Measurements from ENCODE around the gene OIP5.
"Not testable (repeated sequence)": the region's sequence is repeated elsewhere in the genome, so short reads cannot be mapped to it uniquely, and the experiment has no call there.

OIP5 gene

GRCh38 chr15:41301139-41301538, 31.3 kb downstream of the OIP5 start:
- DNase-seq = not testable (repeated sequence)

- DNase-seq = no peak
Measured at GRCh38 chr15:41292521-41292920, 39.9 kb downstream of the OIP5 start.

GRCh38 chr15:41291065-41291631, 41.2 kb downstream of the OIP5 start:
- DNase-seq = no peak

GRCh38 chr15:41289953-41290352, 42.4 kb downstream of the OIP5 start:
- no peak for DNase-seq

- no peak for DNase-seq
Measured at GRCh38 chr15:41288464-41288863, 43.9 kb downstream of the OIP5 start.

- DNase-seq = no peak
Measured at GRCh38 chr15:41286665-41287333, 45.6 kb downstream of the OIP5 start.

GRCh38 chr15:41285285-41285684, 47.1 kb downstream of the OIP5 start:
- DNase-seq = no peak

GRCh38 chr15:41284427-41285177, 47.8 kb downstream of the OIP5 start:
- no peak for DNase-seq

- peak; percentile 86 for DNase-seq
Measured at GRCh38 chr15:41283653-41284426, 48.6 kb downstream of the OIP5 start.

- not testable (repeated sequence) for DNase-seq
Measured at GRCh38 chr15:41282980-41283652, 49.3 kb downstream of the OIP5 start.

GRCh38 chr15:41282436-41282835, 50.0 kb downstream of the OIP5 start:
- not testable (repeated sequence) for DNase-seq

- DNase-seq = no peak
Measured at GRCh38 chr15:41281236-41281635, 51.2 kb downstream of the OIP5 start.

GRCh38 chr15:41279535-41280283, 52.7 kb downstream of the OIP5 start:
- DNase-seq = no peak

- DNase-seq = no peak
Measured at GRCh38 chr15:41278319-41278718, 54.1 kb downstream of the OIP5 start.

GRCh38 chr15:41276831-41277230, 55.6 kb downstream of the OIP5 start:
- DNase-seq = no peak

GRCh38 chr15:41269887-41270286, 62.5 kb downstream of the OIP5 start:
- DNase-seq = no peak

GRCh38 chr15:41263891-41264351, 68.5 kb downstream of the OIP5 start:
- DNase-seq = no peak

- DNase-seq = no peak
Measured at GRCh38 chr15:41262571-41262970, 69.8 kb downstream of the OIP5 start.

- DNase-seq = not testable (repeated sequence)
Measured at GRCh38 chr15:41260924-41261323, 71.5 kb downstream of the OIP5 start.

GRCh38 chr15:41259546-41260189, 72.7 kb downstream of the OIP5 start:
- DNase-seq = no peak

Measured in NCI-H510A (cell line).